ENCODE data around the gene KDM1B. TPM values are rescaled to one million over a fixed set of nuclear protein-coding genes. Genes with fewer than 3 reads are reported as not detected.
"Not testable (repeated sequence)": the region's sequence is repeated elsewhere in the genome, so short reads cannot be mapped to it uniquely, and the experiment has no call there.

The KDM1B gene
- total RNA-seq, 1 donor from 2014 or later = 6.3 TPM

GRCh38 chr6:18187701-18188100, 32.5 kb downstream of the KDM1B start:
- DNase-seq (ENCODE audit: low read depth in 2 of 2) = no peak

GRCh38 chr6:18189196-18189595, 34.0 kb downstream of the KDM1B start:
- DNase-seq (ENCODE audit: low read depth in 2 of 2) = no peak

GRCh38 chr6:18192026-18192425, 36.8 kb downstream of the KDM1B start:
- no peak for DNase-seq (ENCODE audit: low read depth in 2 of 2)

GRCh38 chr6:18203786-18204185, 48.6 kb downstream of the KDM1B start:
- no peak for DNase-seq (ENCODE audit: low read depth in 2 of 2)

- DNase-seq (ENCODE audit: low read depth in 2 of 2) = no peak
These were observed 49.5 kb downstream of the KDM1B start for GRCh38 chr6:18204691-18205090.

GRCh38 chr6:18206591-18206990, 51.4 kb downstream of the KDM1B start:
- no peak for DNase-seq (ENCODE audit: low read depth in 2 of 2)

GRCh38 chr6:18207438-18207837, 52.2 kb downstream of the KDM1B start:
- DNase-seq (ENCODE audit: low read depth in 2 of 2) = no peak

GRCh38 chr6:18207949-18208348, 52.7 kb downstream of the KDM1B start:
- no peak for DNase-seq (ENCODE audit: low read depth in 2 of 2)

GRCh38 chr6:18208778-18209177, 53.6 kb downstream of the KDM1B start:
- DNase-seq (ENCODE audit: low read depth in 2 of 2) = not testable (repeated sequence)

GRCh38 chr6:18209539-18210197, 54.4 kb downstream of the KDM1B start:
- no peak for DNase-seq (ENCODE audit: low read depth in 2 of 2)

GRCh38 chr6:18210707-18211106, 55.5 kb downstream of the KDM1B start:
- DNase-seq (ENCODE audit: low read depth in 2 of 2) = no peak

GRCh38 chr6:18211338-18211737, 56.1 kb downstream of the KDM1B start:
- no peak for DNase-seq (ENCODE audit: low read depth in 2 of 2)

GRCh38 chr6:18212231-18212630, 57.0 kb downstream of the KDM1B start:
- no peak for DNase-seq (ENCODE audit: low read depth in 2 of 2)

- DNase-seq (ENCODE audit: low read depth in 2 of 2) = no peak
These were observed 58.2 kb downstream of the KDM1B start for GRCh38 chr6:18213439-18213838.

- DNase-seq (ENCODE audit: low read depth in 2 of 2) = no peak
These were observed 58.8 kb downstream of the KDM1B start for GRCh38 chr6:18214003-18214402.

GRCh38 chr6:18215436-18215835, 60.2 kb downstream of the KDM1B start:
- DNase-seq (ENCODE audit: low read depth in 2 of 2) = no peak

GRCh38 chr6:18216411-18216810, 61.2 kb downstream of the KDM1B start:
- DNase-seq (ENCODE audit: low read depth in 2 of 2) = no peak

GRCh38 chr6:18218233-18218632, 63.0 kb downstream of the KDM1B start:
- DNase-seq (ENCODE audit: low read depth in 2 of 2) = no peak

GRCh38 chr6:18219591-18219990, 64.4 kb downstream of the KDM1B start:
- no peak for DNase-seq (ENCODE audit: low read depth in 2 of 2)

- DNase-seq (ENCODE audit: low read depth in 2 of 2) = no peak
These were observed 66.0 kb downstream of the KDM1B start for GRCh38 chr6:18221288-18221615.

GRCh38 chr6:18226451-18227105, 71.4 kb downstream of the KDM1B start:
- not testable (repeated sequence) for DNase-seq (ENCODE audit: low read depth in 2 of 2)

- not testable (repeated sequence) for DNase-seq (ENCODE audit: low read depth in 2 of 2)
These were observed 71.9 kb downstream of the KDM1B start for GRCh38 chr6:18227166-18227565.

- DNase-seq (ENCODE audit: low read depth in 2 of 2) = not testable (repeated sequence)
These were observed 73.4 kb downstream of the KDM1B start for GRCh38 chr6:18228590-18228989.
